PC-9 (cell line): Measurements from ENCODE around the gene EPHA3. TPM values are rescaled to one million over a fixed set of nuclear protein-coding genes. Genes with fewer than 3 reads are reported as not detected.

Experiments used
- BruUV-seq: library from RNA; stranded (reverse); fragments of 400-500 nt; replicated peaks from 2 replicates; lab custom pipeline; 2021; lab: Mats Ljungman, UMichigan
- CTCF ChIA-PET: fragments of 300-600 bp; sonication (Branson Sonifier 250); formaldehyde crosslinking; loops from one replicate; lab custom pipeline; 2022; ENCODE audit warnings: antibody characterized with exemption; lab: Charles Lee
- POLR2A ChIA-PET: fragments of 300-600 bp; sonication (Branson Sonifier 250); formaldehyde crosslinking; loops from one replicate; lab custom pipeline; 2022; ENCODE audit warnings: antibody characterized with exemption; ENCODE audit not compliant: unreplicated experiment; lab: Charles Lee
- DNase-seq, 2 experiments: peaks; one replicate each; pipeline versions ENCODE4 v3.0.0 to v3.0.0-alpha.2; 2015 to 2022; ENCODE audit warnings: mixed read lengths in 1 of 2
- H2AFZ ChIP-seq: fragments of 200-600 bp; sonication (generic); 2 replicates; pipeline ENCODE4 v1.8.1; 2017; ENCODE audit warnings: antibody characterized with exemption
- H3F3A ChIP-seq: fragments of 200-600 bp; sonication (generic); 2 replicates; pipeline ENCODE4 v1.8.1; 2017; ENCODE audit warnings: antibody characterized with exemption, mild to moderate bottlenecking, low read depth; ENCODE audit not compliant: insufficient read depth
- H3K27ac ChIP-seq: fragments of 200-600 bp; sonication (generic); 2 replicates; pipeline ENCODE4 v1.6.1; 2016; ENCODE audit warnings: mixed run types
- H3K27me3 ChIP-seq: fragments of 200-600 bp; sonication (generic); 2 replicates; pipeline ENCODE4 v1.6.1; 2016; ENCODE audit warnings: low read depth, mixed run types; ENCODE audit not compliant: insufficient read depth
- H3K36me3 ChIP-seq: fragments of 200-600 bp; sonication (generic); 2 replicates; pipeline ENCODE4 v1.6.1; 2016; ENCODE audit warnings: low read depth, mixed run types
- H3K4me1 ChIP-seq: fragments of 200-600 bp; sonication (generic); replicated peaks from 2 replicates; pipeline ENCODE4 v1.6.1; 2016; ENCODE audit warnings: mixed run types; ENCODE audit not compliant: insufficient read depth
- H3K4me2 ChIP-seq: fragments of 200-600 bp; sonication (generic); 2 replicates; pipeline ENCODE4 v1.6.1; 2017; ENCODE audit warnings: mixed run types
- H3K4me3 ChIP-seq: fragments of 200-600 bp; sonication (generic); 2 replicates; pipeline ENCODE4 v1.6.1; 2016; ENCODE audit warnings: mixed run types
- H3K79me2 ChIP-seq: fragments of 200-600 bp; sonication (generic); 2 replicates; pipeline ENCODE4 v1.6.1; 2017; ENCODE audit warnings: low read depth, mixed run types
- H3K9me2 ChIP-seq: fragments of 200-600 bp; sonication (generic); 2 replicates; pipeline ENCODE4 v1.8.1; 2017; ENCODE audit warnings: mild to moderate bottlenecking; ENCODE audit not compliant: insufficient read depth
- H3K9me3 ChIP-seq: fragments of 200-600 bp; sonication (generic); 2 replicates; pipeline ENCODE4 v1.8.1; 2016; ENCODE audit warnings: low read depth; ENCODE audit not compliant: insufficient read depth
- H4K20me1 ChIP-seq: fragments of 200-600 bp; sonication (generic); 2 replicates; pipeline ENCODE4 v1.8.1; 2017; ENCODE audit not compliant: insufficient read depth
- CTCF ChIP-seq: fragments of 200-600 bp; sonication (generic); conservative IDR thresholded peaks from 2 replicates; pipeline ENCODE4 v1.6.1; 2017; ENCODE audit warnings: mixed run types, antibody characterized with exemption, mild to moderate bottlenecking, moderate library complexity
- EZH2 ChIP-seq: fragments of 200-600 bp; sonication (generic); IDR thresholded peaks from 2 replicates; pipeline ENCODE4 v1.8.0; 2017; ENCODE audit warnings: antibody characterized with exemption, low read depth
- intact Hi-C: fragments of 100-400 bp; cut with micrococcal nuclease; formaldehyde crosslinking; loops from one replicate; pipeline ENCODE4 v1.10.0; 2022; ENCODE audit not compliant: unreplicated experiment
- total RNA-seq: library from RNA; stranded (reverse); gene quantifications from 2 replicates; pipeline ENCODE4 v1.2.3, GENCODE V29; 2021

Gene EPHA3
- total RNA-seq, 1 experiment from 2014 or later = not detected

GRCh38 chr3:89521328-89521727 lies 413.9 kb downstream of the EPHA3 start:
- BruUV-seq = no TSS peak
- Histone ChIP-seq H3K4me3 (no peak overlapping the region), H3K27me3 (no peaks in the 10 kb centered on the region), H3K79me2 (no peaks in the 10 kb centered on the region), H3K9me3 (no peaks in the 10 kb centered on the region), H3K27ac (no peak overlapping the region), H3K4me2 (no peak overlapping the region), H3K36me3 (no peaks in the 10 kb centered on the region), H3F3A (no peaks in the 10 kb centered on the region), H2AFZ (no peak overlapping the region), H3K9me2 (no peaks in the 10 kb centered on the region), H4K20me1 (no peaks in the 10 kb centered on the region), H3K4me1 (no peaks in the 10 kb centered on the region)
- ChIA-PET POLR2A (no interaction called here), CTCF (no interaction called here)
- TF ChIP-seq EZH2 (no peak), CTCF (no peak)
- intact Hi-C loops = no loop called here
- no peak for DNase-seq

DNA sequence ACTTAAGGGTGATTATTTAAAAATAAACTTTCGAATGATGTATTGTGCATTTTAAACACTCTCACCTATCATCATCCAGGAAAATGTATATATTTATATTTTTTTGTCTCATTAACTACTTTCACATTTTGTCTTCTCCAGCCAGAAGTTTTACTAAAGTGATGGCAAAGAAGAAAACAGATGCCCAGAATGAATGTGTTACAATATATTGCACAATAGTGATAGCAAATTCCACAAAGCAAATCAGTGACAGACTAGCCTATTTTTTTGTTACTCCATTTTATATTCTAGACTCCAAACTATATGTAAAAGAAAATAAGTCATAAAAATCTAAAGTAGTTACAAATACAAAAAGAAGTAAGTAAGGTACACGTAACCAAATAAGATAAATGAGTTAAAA lies 414.7 kb downstream of the EPHA3 start:
- intact Hi-C loops = no loop called here
- Histone ChIP-seq H3K27ac (no peak overlapping the region), H3K36me3 (no peaks in the 10 kb centered on the region), H3K9me2 (no peaks in the 10 kb centered on the region), H3K4me1 (no peaks in the 10 kb centered on the region), H3F3A (no peaks in the 10 kb centered on the region), H4K20me1 (no peaks in the 10 kb centered on the region), H3K4me2 (no peak overlapping the region), H2AFZ (no peak overlapping the region), H3K79me2 (no peaks in the 10 kb centered on the region), H3K4me3 (no peak overlapping the region), H3K9me3 (no peaks in the 10 kb centered on the region), H3K27me3 (no peaks in the 10 kb centered on the region)
- DNase-seq = no peak
- POLR2A ChIA-PET = no interaction called here
- CTCF ChIA-PET = no interaction called here
- TF ChIP-seq EZH2 = no peak
- BruUV-seq = no TSS peak

- intact Hi-C loops = no loop called here
- Histone ChIP-seq H3K4me3 (no peak overlapping the region), H3K27ac (no peak overlapping the region), H3K9me2 (no peaks in the 10 kb centered on the region), H3K27me3 (no peaks in the 10 kb centered on the region), H2AFZ (no peak overlapping the region), H3K9me3 (no peaks in the 10 kb centered on the region), H3K4me1 (no peaks in the 10 kb centered on the region), H3F3A (no peaks in the 10 kb centered on the region), H3K79me2 (no peaks in the 10 kb centered on the region), H3K36me3 (no peaks in the 10 kb centered on the region), H3K4me2 (no peak overlapping the region), H4K20me1 (no peaks in the 10 kb centered on the region)
- no peak for DNase-seq
- POLR2A ChIA-PET = no interaction called here
- no TSS peak for BruUV-seq
- TF ChIP-seq CTCF (no peak), EZH2 (no peak)
- CTCF ChIA-PET = no interaction called here
Observed at GRCh38 chr3:89525609-89526008, 418.2 kb downstream of the EPHA3 start.

DNA sequence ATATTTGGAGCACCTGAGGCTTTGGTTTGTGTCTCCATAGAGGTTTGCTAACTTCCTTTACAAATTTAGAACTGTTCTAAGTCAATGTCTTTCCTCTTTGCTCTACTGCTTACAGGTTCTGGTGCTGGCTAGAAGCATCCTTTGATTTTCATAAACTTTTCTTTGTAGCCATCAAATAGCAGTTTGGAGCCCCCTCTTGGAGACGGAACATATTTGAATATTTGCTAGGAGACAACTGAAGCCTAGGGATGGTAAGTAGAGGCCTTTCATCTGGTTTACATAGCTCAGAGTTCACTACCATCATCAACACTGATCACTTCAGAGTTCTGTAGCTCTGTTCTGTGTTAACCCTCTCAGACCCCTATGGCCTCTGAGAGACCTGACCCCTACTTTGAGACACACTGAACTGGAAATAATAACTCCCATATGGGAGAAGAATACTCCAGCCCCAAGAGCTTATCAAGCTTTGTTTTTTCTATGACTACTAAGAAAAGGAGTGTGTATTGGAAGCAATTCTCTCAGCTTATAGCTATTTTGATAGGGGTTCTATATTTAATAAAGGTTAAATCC lies 420.4 kb downstream of the EPHA3 start:
- no peaks in the 10 kb centered on the region for H3K27me3 ChIP-seq
- H3K9me2 ChIP-seq = no peaks in the 10 kb centered on the region
- H2AFZ ChIP-seq = no peak overlapping the region
- no peaks in the 10 kb centered on the region for H4K20me1 ChIP-seq
- H3K79me2 ChIP-seq = no peaks in the 10 kb centered on the region
- CTCF ChIA-PET = no interaction called here
- no peaks in the 10 kb centered on the region for H3K4me1 ChIP-seq
- TF ChIP-seq CTCF = no peak
- no peak for TF ChIP-seq EZH2
- BruUV-seq = no TSS peak
- POLR2A ChIA-PET = no interaction called here
- H3K9me3 ChIP-seq = no peaks in the 10 kb centered on the region
- no peaks in the 10 kb centered on the region for H3F3A ChIP-seq
- intact Hi-C loops = no loop called here
- no peaks in the 10 kb centered on the region for H3K36me3 ChIP-seq
- no peak overlapping the region for H3K4me3 ChIP-seq
- H3K4me2 ChIP-seq = no peak overlapping the region
- no peak overlapping the region for H3K27ac ChIP-seq
- no peak for DNase-seq
